ENCODE results near the gene SLC6A17. TPM values are rescaled to one million over a fixed set of nuclear protein-coding genes. Genes with fewer than 3 reads are reported as not detected.

SLC6A17 gene
- total and polyA plus RNA-seq, 2 donors (not counting 1 experiment from before 2014, with no cell fraction given), result not detected

DNA sequence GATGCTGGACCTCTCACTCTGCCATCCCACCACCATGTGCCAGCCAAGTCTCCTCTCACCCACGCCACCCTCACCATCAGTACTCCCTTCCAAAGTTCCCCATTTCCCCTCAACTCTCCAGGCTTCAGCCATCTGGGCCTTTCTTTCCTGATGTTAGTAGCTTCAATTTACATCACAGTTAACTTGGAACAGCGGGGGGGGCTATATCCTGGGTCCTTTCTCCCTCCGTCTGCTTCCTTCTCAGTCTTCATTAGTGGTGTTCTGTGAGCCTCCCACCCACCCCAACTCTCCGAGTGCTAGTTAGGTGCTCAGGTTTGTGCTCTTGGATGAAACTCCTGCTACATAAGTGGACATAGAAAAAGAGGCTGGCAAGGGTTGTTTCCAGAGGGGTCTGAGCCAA is 91.8 kb downstream of the SLC6A17 start:
- H3K9ac ChIP-seq (ENCODE audit: low read length), result no peak overlapping the region
- no peak overlapping the region for H3K4me3 Mint-ChIP-seq
- POLR2A ChIA-PET, result no interaction called here
- no peak for DNase-seq
- H3K4me2 ChIP-seq (replicated peaks; ENCODE audit: low read depth, low read length, poor library complexity, severe bottlenecking), result no peak overlapping the region
- H3K79me2 ChIP-seq (ENCODE audit: control insufficient read depth, insufficient read depth, low read length), result no peaks in the 10 kb centered on the region
- H2AFZ ChIP-seq (ENCODE audit: insufficient read depth, low read depth, low read length, poor library complexity, severe bottlenecking), result no peak overlapping the region
- peak overlapping the region; percentile 35 for H3K27ac Mint-ChIP-seq
- H3K27me3 Mint-ChIP-seq, result no peaks in the 10 kb centered on the region
- no peak overlapping the region for H3K4me3 ChIP-seq (ENCODE audit: control extremely low read depth in 1 of 5, extremely low read depth in 1 of 5, insufficient read depth in 1 of 5, low read depth in 2 of 5, low read length in 4 of 5)
- 100% methylated on average over 2 of the region's 4 CpGs for WGBS (ENCODE audit: insufficient coverage)
- no peaks in the 10 kb centered on the region for H3K27me3 ChIP-seq (replicated peaks in 1 of 4; ENCODE audit: control extremely low read depth in 1 of 4, control insufficient read depth in 3 of 4, insufficient read depth in 4 of 4, low read length in 3 of 4)
- H3K36me3 ChIP-seq (replicated peaks in 1 of 2; ENCODE audit: control extremely low read depth in 1 of 2, control insufficient read depth in 1 of 2, extremely low read depth in 1 of 2, insufficient read depth in 2 of 2, low read length in 1 of 2), result no peaks in the 10 kb centered on the region
- ATAC-seq (ENCODE audit: low read depth), result no peak
- H4K20me1 ChIP-seq (ENCODE audit: control insufficient read depth, insufficient read depth, low read length, poor library complexity, severe bottlenecking), result no peaks in the 10 kb centered on the region
- no peaks in the 10 kb centered on the region for H3K9me3 Mint-ChIP-seq (ENCODE audit: insufficient read depth)
- peaks cover 40% of the 10 kb centered on the region for H3K4me1 Mint-ChIP-seq
- CTCF ChIA-PET, result interaction anchor here (0.6 to 1.1 kb wide), 3 partner anchors 33 to 1413 kb away, joined by 3 to 5 read pairs (median 3); no protein-coding TSS in a partner anchor
- no peak for TF ChIP-seq CTCF (IDR thresholded peaks at IDR 0.05)
- no peak for TF ChIP-seq EZH2 (IDR thresholded peaks at IDR 0.05; ENCODE audit: borderline replicate concordance, insufficient read depth, low read depth, low read length, poor library complexity, severe bottlenecking)
- no peak overlapping the region for H3K27ac ChIP-seq (ENCODE audit: low read length in 2 of 2)
- H3K4me1 ChIP-seq (ENCODE audit: control insufficient read depth in 2 of 2, insufficient read depth in 2 of 2, low read length in 2 of 2), result peaks cover 20 to 37% of the 10 kb centered on the region in 2 donors
- intact Hi-C loops (cut with micrococcal nuclease), result loop anchor here (2.0 kb wide), 1 partner anchor 31 kb away; the partner anchor contains the start of gene KCNC4
- no peaks in the 10 kb centered on the region for H3K9me3 ChIP-seq (ENCODE audit: control extremely low read depth in 1 of 3, control insufficient read depth in 2 of 3, insufficient read depth in 1 of 3, low read length in 2 of 3)

- ATAC-seq (ENCODE audit: low read depth), result no peak
- Histone ChIP-seq H3K4me1 (ENCODE audit: control insufficient read depth in 2 of 2, insufficient read depth in 2 of 2, low read length in 2 of 2) (peaks cover 20 to 37% of the 10 kb centered on the region in 2 donors), H3K9me3 (ENCODE audit: control extremely low read depth in 1 of 3, control insufficient read depth in 2 of 3, insufficient read depth in 1 of 3, low read length in 2 of 3) (no peaks in the 10 kb centered on the region), H3K27ac (ENCODE audit: low read length in 2 of 2) (no peak overlapping the region), H3K36me3 (replicated peaks in 1 of 2; ENCODE audit: control extremely low read depth in 1 of 2, control insufficient read depth in 1 of 2, extremely low read depth in 1 of 2, insufficient read depth in 2 of 2, low read length in 1 of 2) (no peaks in the 10 kb centered on the region), H4K20me1 (ENCODE audit: control insufficient read depth, insufficient read depth, low read length, poor library complexity, severe bottlenecking) (no peaks in the 10 kb centered on the region), H2AFZ (ENCODE audit: insufficient read depth, low read depth, low read length, poor library complexity, severe bottlenecking) (peak overlapping the region; percentile 57), H3K4me3 (ENCODE audit: control extremely low read depth in 1 of 5, extremely low read depth in 1 of 5, insufficient read depth in 1 of 5, low read depth in 2 of 5, low read length in 4 of 5) (no peak overlapping the region), H3K27me3 (replicated peaks in 1 of 4; ENCODE audit: control extremely low read depth in 1 of 4, control insufficient read depth in 3 of 4, insufficient read depth in 4 of 4, low read length in 3 of 4) (no peaks in the 10 kb centered on the region), H3K9ac (ENCODE audit: low read length) (no peak overlapping the region), H3K79me2 (ENCODE audit: control insufficient read depth, insufficient read depth, low read length) (no peaks in the 10 kb centered on the region), H3K4me2 (replicated peaks; ENCODE audit: low read depth, low read length, poor library complexity, severe bottlenecking) (no peak overlapping the region)
- TF ChIP-seq CTCF (IDR thresholded peaks at IDR 0.05) (no peak), EZH2 (IDR thresholded peaks at IDR 0.05; ENCODE audit: borderline replicate concordance, insufficient read depth, low read depth, low read length, poor library complexity, severe bottlenecking) (no peak)
- ChIA-PET POLR2A (interaction anchor here (1.4 to 2.0 kb wide), 2 partner anchors 32 to 96 kb away, joined by 4 to 7 read pairs; partner anchors contain the start of gene RBM15), CTCF (interaction anchor here (0.9 to 3.6 kb wide), 3 partner anchors 34 to 217 kb away, joined by 5 to 19 read pairs (median 13); no protein-coding TSS in a partner anchor)
- 95% methylated on average over 4 of the region's 4 CpGs for WGBS (ENCODE audit: insufficient coverage)
- peaks cover 40% of the 10 kb centered on the region for H3K4me1 Mint-ChIP-seq
- no peak for DNase-seq
- intact Hi-C loops (cut with micrococcal nuclease), result loop anchor here (2.0 kb wide), 1 partner anchor 32 kb away; the partner anchor contains the start of gene KCNC4
- H3K9me3 Mint-ChIP-seq (ENCODE audit: insufficient read depth), result no peaks in the 10 kb centered on the region
- H3K4me3 Mint-ChIP-seq, result peak overlapping the region; percentile 61
- no peaks in the 10 kb centered on the region for H3K27me3 Mint-ChIP-seq
- H3K27ac Mint-ChIP-seq, result peak overlapping the region; percentile 57
Measured at GRCh38 chr1:110242731-110243130, 92.4 kb downstream of the SLC6A17 start.
